ENCODE results near the gene C19orf47. TPM values are rescaled to one million over a fixed set of nuclear protein-coding genes. Genes with fewer than 3 reads are reported as not detected.
"Not testable (repeated sequence)": the region's sequence is repeated elsewhere in the genome, so short reads cannot be mapped to it uniquely, and the experiment has no call there.

C19orf47 gene
- total and polyA plus RNA-seq, 2 donors (not counting 3 experiments of a cell fraction or from before 2014, with no cell fraction given) = 16.4 to 27.0 TPM

- ChIA-PET CTCF (interaction anchor here (0.8 to 1.7 kb wide), 5 partner anchors 13 to 300 kb away, joined by 3 to 5 read pairs (median 3); partner anchors contain the start of gene C19orf47), POLR2A (interaction anchor here (0.7 kb wide), 2 partner anchors 224 to 267 kb away, joined by 6 to 11 read pairs; no protein-coding TSS in a partner anchor)
- no peak for FAIRE-seq
- Histone ChIP-seq H3K36me3 (ENCODE audit: control insufficient read depth in 2 of 2, extremely low read depth in 1 of 2, insufficient read depth in 2 of 2, low read length in 2 of 2) (peaks cover 0 to 15% of the 10 kb centered on the region in 2 experiments), H4K20me1 (replicated peaks; ENCODE audit: control insufficient read depth, extremely low read depth, insufficient read depth, low read length) (no peaks in the 10 kb centered on the region), H3K4me2 (ENCODE audit: insufficient read depth, low read length) (no peak overlapping the region), H3K79me2 (ENCODE audit: control insufficient read depth, insufficient read depth, low read length) (peaks cover 2% of the 10 kb centered on the region), H3K9me3 (replicated peaks; ENCODE audit: control insufficient read depth, insufficient read depth, low read length) (no peaks in the 10 kb centered on the region), H3K9ac (replicated peaks; ENCODE audit: extremely low read depth, insufficient read depth, low read length) (no peak overlapping the region), H3K9me1 (replicated peaks; ENCODE audit: control insufficient read depth, extremely low read depth, insufficient read depth, low read length) (no peaks in the 10 kb centered on the region), H3K4me3 (replicated peaks in 1 of 3; ENCODE audit: insufficient read depth in 1 of 3, low read depth in 1 of 3, low read length in 3 of 3) (no peak overlapping the region), H3K4me1 (ENCODE audit: control insufficient read depth, extremely low read depth, insufficient read depth, low read length) (no peaks in the 10 kb centered on the region), H2AFZ (ENCODE audit: low read depth, low read length) (no peak overlapping the region), H3K27me3 (ENCODE audit: control insufficient read depth in 2 of 2, insufficient read depth in 2 of 2, low read length in 2 of 2) (no peaks in the 10 kb centered on the region), H3K27ac (ENCODE audit: insufficient read depth, low read depth, low read length) (no peak overlapping the region)
- BruUV-seq (replicated peaks) = no TSS peak
- DNase-seq (ENCODE audit: low read depth, low spot score) = peak; percentile 63
- TF ChIP-seq POLR2AphosphoS5 (IDR thresholded peaks at IDR 0.05; ENCODE audit: insufficient read depth, low read depth, low read length) = no peak
- no peak for TF ChIP-seq JUN (IDR thresholded peaks at IDR 0.05; ENCODE audit: borderline replicate concordance, insufficient read depth, insufficient read length, low read depth)
- no peak for TF ChIP-seq MYC (IDR thresholded peaks at IDR 0.05; ENCODE audit: low read depth, low read length)
- TF ChIP-seq FOS (IDR thresholded peaks at IDR 0.05; ENCODE audit: borderline replicate concordance, insufficient read depth, low read length) = no peak
- dilution Hi-C loops (cut with MboI; ENCODE audit: extremely low pct_ligation_motif_present, low sequenced_read_pairs) (no loop called here), intact Hi-C loops (cut with micrococcal nuclease) (loop anchor here (5.0 kb wide), 1 partner anchor 43 kb away; no protein-coding TSS in a partner anchor)
Observed at GRCh38 chr19:40335101-40335500, 13.1 kb downstream of the C19orf47 start.

- DNase-seq (ENCODE audit: low read depth, low spot score); H3K27me3 ChIP-seq (ENCODE audit: control insufficient read depth in 2 of 2, insufficient read depth in 2 of 2, low read length in 2 of 2); H4K20me1 ChIP-seq (replicated peaks; ENCODE audit: control insufficient read depth, extremely low read depth, insufficient read depth, low read length); H3K27ac ChIP-seq (ENCODE audit: insufficient read depth, low read depth, low read length); H3K9me3 ChIP-seq (replicated peaks; ENCODE audit: control insufficient read depth, insufficient read depth, low read length); H3K9me1 ChIP-seq (replicated peaks; ENCODE audit: control insufficient read depth, extremely low read depth, insufficient read depth, low read length); H3K4me1 ChIP-seq (ENCODE audit: control insufficient read depth, extremely low read depth, insufficient read depth, low read length); BruUV-seq (replicated peaks); H2AFZ ChIP-seq (ENCODE audit: low read depth, low read length); intact Hi-C loops (cut with micrococcal nuclease); H3K9ac ChIP-seq (replicated peaks; ENCODE audit: extremely low read depth, insufficient read depth, low read length); H3K4me2 ChIP-seq (ENCODE audit: insufficient read depth, low read length); dilution Hi-C loops (cut with MboI; ENCODE audit: extremely low pct_ligation_motif_present, low sequenced_read_pairs); FAIRE-seq; H3K79me2 ChIP-seq (ENCODE audit: control insufficient read depth, insufficient read depth, low read length); H3K4me3 ChIP-seq (replicated peaks in 1 of 3; ENCODE audit: insufficient read depth in 1 of 3, low read depth in 1 of 3, low read length in 3 of 3); CTCF ChIA-PET; POLR2A ChIA-PET: not testable (repeated sequence)
- peaks cover 1 to 22% of the 10 kb centered on the region in 2 experiments for H3K36me3 ChIP-seq (ENCODE audit: control insufficient read depth in 2 of 2, extremely low read depth in 1 of 2, insufficient read depth in 2 of 2, low read length in 2 of 2)
Observed at GRCh38 chr19:40333083-40333482, 15.1 kb downstream of the C19orf47 start.

All from endothelial cell of umbilical vein (primary cell).